GM12892 (cell line): ENCODE measurements around the gene SLC7A10.

Source experiments
- POLR2A ChIP-seq: IDR thresholded peaks from 2 replicates; pipeline ENCODE4 v1.6.1; 2011; ENCODE audit warnings: low read depth, low read length, control low read depth
- POLR2AphosphoS5 ChIP-seq: IDR thresholded peaks from 2 replicates; pipeline ENCODE4 v1.6.1; 2011; ENCODE audit warnings: low read depth, low read length, control low read depth
- TAF1 ChIP-seq: IDR thresholded peaks from 2 replicates; pipeline ENCODE4 v1.6.1; 2011; ENCODE audit warnings: low read depth, mild to moderate bottlenecking, control low read depth, low read length, borderline replicate concordance

DNA sequence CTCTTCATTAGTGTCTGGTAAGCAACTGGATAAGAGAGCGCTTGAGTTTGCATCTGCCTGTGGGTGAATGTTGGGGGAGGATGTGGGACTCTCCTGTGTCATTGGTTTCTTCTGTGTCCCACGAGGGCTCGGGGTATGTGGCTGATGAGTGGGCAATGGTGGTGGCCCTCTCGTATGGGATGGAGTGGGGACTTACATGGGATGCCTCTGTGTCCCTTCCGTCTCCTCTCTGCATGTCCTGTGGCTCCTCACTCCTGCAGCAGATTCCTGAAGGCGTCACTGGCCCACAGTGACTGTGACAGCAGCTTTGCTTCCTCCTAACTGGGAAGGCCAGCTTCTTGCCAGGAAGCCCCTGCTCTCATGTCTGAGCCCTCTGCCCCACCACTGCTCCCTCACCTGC lies 34.1 kb downstream of the SLC7A10 start:
- TF ChIP-seq POLR2AphosphoS5 (no peak), POLR2A (no peak), TAF1 (no peak)
